HG02642 (cell line): ENCODE data around the gene TIMM10B.

Experiments
- ATAC-seq: cut with Tn5 transposase; IDR thresholded peaks from one replicate; pipeline ENCODE4 v1.9.1; 2021; ENCODE audit warnings: mild to moderate bottlenecking; ENCODE audit not compliant: unreplicated experiment, poor library complexity

The TIMM10B gene

GRCh38 chr11:6468712-6469495, 12.4 kb upstream of the TIMM10B start:
- ATAC-seq: peak; percentile 62

- ATAC-seq: no peak
These were observed 11.7 kb upstream of the TIMM10B start for GRCh38 chr11:6469599-6469998.

GRCh38 chr11:6472934-6473333, 8.4 kb upstream of the TIMM10B start:
- no peak for ATAC-seq

GRCh38 chr11:6473451-6474412, 7.6 kb upstream of the TIMM10B start, which contains the start of gene TRIM3:
TSS of gene TRIM3 (minus strand) at chr11:6473941. CDS start at chr11:6465695, 8,246 bp downstream.
- ATAC-seq: peak; percentile 79

DNA sequence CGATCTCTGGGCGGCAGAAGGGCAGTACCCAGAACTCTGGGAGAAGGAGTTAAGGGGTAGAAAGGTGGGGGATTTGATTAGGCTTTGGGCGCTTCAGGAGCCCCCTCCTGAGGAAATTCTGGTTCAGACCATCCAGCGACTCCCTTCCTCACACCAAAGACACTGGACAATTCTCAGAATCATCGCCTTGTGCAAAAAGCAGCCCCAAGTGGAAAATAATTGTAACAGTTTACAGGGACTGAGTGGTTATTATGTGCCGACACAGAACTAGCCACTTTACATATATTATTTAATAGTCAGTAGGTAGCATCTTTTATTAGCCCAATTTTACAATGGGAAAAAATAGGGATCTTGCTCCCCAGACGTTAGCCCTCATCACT, 6.9 kb upstream of the TIMM10B start:
- peak; percentile 4 for ATAC-seq

GRCh38 chr11:6474806-6475500, 6.3 kb upstream of the TIMM10B start:
- ATAC-seq: no peak

- ATAC-seq: no peak
These were observed 5.4 kb upstream of the TIMM10B start for GRCh38 chr11:6475936-6476335.

GRCh38 chr11:6476571-6476970, 4.7 kb upstream of the TIMM10B start:
- no peak for ATAC-seq

DNA sequence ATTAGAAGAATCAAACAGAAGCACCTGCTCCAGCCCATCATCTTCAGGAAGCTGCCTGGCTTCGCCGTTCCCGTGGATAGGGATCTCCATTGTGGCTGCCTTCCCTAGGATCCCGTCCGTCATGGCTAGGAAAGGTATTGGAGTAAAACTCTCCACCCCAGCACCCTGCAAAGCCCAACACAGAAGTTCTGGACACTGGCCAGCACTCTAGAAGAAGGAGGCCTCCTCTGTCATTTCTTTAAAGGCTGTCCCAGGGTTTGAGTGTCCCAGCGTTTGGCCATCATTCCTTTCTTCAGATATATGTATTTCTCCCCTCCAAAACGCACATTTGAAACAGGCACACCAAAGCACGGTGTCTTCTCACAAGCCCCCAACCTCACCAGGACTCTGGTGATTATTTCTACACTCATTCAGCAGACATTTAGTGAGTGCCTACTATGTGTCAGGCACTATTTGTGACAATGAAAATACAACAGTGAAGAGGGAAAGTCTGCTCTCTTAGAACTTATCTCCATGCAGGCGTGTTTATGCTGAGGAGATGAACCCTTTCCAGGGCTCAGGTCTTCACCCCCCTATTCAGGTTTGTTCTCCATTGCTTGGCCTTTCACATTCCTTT, 894 bp upstream of the TIMM10B start:
- ATAC-seq: no peak

DNA sequence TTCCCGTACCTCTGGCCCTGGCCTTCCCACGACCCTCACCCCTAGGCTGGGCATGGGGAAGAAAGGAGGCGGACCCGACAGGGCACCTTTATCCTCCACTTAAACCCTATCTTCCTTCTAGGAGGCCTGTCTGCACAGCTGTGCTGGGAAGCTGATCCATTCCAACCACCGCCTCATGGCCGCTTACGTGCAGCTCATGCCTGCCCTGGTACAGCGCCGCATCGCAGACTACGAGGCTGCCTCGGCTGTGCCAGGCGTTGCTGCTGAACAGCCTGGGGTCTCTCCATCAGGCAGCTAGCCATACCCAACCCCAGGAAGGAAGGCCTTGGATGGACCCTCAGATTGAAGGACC, 599 bp downstream of the TIMM10B start:
- ATAC-seq: peak; percentile 2

DNA sequence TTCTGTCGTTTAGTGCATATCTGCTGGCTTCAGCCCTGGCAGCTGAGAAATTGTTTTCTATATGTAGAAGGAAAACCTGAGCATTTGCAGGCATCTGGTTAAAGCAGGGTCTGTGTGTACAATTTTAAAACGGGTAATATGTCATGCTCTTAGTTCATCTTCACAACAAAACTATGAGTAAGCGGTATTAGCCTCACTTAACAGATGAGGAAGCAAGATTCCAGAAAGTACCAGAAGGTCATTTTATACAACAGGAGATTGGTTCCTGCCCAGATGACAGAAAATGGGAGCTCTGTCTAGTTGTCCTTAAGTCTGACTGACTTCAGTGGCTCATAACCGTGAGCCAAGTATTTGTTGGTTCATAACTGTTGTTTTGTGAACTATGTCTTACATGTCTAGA, 1.1 kb downstream of the TIMM10B start:
- no peak for ATAC-seq

DNA sequence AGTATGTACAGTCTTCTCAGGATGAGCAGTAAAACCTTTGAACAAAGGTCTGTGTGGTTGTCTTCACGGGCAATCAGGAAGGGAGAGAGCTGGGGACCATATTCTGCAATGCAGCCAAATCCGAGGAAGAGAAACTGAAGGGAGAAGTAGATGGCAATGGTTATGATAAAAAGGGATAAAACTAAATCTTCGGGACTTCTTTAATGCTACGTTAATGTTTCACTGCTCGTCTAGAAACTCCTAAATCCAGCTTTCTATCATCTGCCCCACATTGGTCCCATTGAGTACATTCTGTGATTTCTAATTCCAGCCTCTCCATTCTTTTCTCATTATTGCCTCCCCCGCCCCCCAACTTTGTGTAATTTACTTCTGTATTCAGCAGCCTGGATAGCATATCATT, 1.7 kb downstream of the TIMM10B start:
- ATAC-seq: no peak

DNA sequence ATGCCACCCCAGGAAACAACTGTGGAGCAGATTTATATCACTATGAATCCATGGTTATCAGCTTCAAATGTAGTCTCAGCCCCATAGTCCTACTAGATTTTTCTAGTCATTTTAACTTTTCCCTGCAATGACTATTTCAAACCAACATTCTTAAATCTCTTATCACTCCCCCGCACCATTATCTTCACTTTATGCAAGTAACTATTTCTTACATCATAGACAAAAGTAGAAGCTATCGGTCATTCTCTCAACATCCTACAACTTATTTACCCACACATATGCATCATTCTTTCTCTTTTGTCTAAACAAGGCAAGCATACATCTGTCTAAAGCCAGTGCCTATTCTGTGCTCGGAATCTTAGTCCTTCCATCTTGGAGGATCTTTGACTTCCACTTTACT, 4.4 kb downstream of the TIMM10B start:
- ATAC-seq: no peak

- no peak for ATAC-seq
These were observed 5.0 kb downstream of the TIMM10B start for GRCh38 chr11:6486256-6486655.

- ATAC-seq: no peak
These were observed 5.6 kb downstream of the TIMM10B start for GRCh38 chr11:6486938-6487337.

- no peak for ATAC-seq
These were observed 7.0 kb downstream of the TIMM10B start for GRCh38 chr11:6488342-6488741.

DNA sequence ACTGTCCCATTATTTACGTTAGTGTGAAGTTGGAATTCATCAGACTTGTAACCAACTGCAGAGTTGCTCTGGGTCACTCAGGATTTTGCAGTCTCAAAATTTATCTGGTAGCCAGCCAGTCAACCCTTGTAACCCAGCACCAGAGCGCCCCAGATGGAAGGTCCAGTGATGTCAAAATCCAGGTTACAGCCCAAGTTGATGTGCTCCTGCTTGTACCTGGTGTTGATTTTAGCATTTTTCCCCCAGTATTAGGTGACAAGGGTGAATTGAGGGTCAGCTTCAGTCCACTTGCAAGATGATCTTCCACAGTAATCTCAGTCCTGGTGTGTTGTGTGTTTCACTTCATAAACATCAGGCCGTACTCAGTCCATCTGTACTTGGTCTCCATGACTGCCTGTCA, 7.5 kb downstream of the TIMM10B start:
- no peak for ATAC-seq

DNA sequence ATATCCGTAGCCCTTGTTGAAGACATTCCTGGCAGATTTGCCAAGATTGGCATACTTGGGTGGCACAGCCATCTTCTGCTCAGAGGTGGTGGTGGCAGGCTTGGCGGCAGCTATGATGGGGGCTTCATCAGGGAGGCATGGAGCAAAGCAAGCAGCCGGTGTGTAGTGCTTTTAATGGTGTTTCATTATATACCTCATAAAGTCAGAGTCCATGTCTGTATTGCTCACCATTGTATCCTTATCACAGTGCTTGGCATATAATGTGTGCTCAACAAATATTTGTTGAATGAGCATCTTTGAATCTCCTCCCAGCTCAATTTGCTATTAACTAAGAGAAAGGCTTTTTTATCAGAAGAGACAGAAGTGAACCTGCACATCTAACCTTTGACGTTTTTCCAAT, 8.0 kb downstream of the TIMM10B start:
- ATAC-seq: no peak

- ATAC-seq: no peak
These were observed 16.0 kb downstream of the TIMM10B start, which contains the start of gene DNHD1 for GRCh38 chr11:6497069-6497839. TSS of gene DNHD1 (plus strand) at chr11:6497280. CDS start at chr11:6498216, 936 bp downstream.

GRCh38 chr11:6498121-6498520, 16.8 kb downstream of the TIMM10B start:
- ATAC-seq: no peak
